ENCODE measurements around the gene CYYR1. TPM values are rescaled to one million over a fixed set of nuclear protein-coding genes. Genes with fewer than 3 reads are reported as not detected.

The CYYR1 gene
- total RNA-seq, 1 experiment from 2014 or later, result 13.6 TPM

DNA sequence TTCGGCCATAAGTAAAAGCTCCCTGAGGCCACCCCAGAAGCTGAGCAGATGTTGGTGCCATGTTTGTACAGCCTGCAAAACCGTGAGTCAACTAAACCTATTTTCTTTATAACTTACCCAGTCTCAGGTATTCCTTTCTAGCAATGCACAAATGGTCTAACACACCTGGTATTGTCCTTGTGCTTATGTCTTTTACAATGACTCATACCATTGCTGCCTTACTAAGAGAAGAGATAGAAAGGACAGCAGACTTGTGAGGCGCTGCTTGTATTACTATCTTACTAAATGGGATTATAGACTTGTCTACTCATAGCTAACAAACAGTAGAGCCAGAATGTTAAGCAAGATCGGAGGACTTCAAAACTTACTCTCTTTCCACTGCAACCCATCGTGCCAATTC, 18.5 kb upstream of the CYYR1 start:
- H3K4me1 Mint-ChIP-seq, result no peaks in the 10 kb centered on the region

More for the DNA sequence above, 18.5 kb upstream of the CYYR1 start:
- H2BK20ac ChIP-seq (ENCODE audit: low read depth, low read length, poor library complexity, severe bottlenecking), result no peak overlapping the region
- no peak overlapping the region for H2BK5ac ChIP-seq (ENCODE audit: insufficient read length, low read length)
- H2BK120ac ChIP-seq (ENCODE audit: low read depth, low read length, poor library complexity, severe bottlenecking), result no peak overlapping the region
- H3K9me3 Mint-ChIP-seq, result no peaks in the 10 kb centered on the region
- H3K79me2 ChIP-seq (ENCODE audit: insufficient read depth, low read length), result no peaks in the 10 kb centered on the region
- H3K27ac Mint-ChIP-seq, result peak overlapping the region in 1 of 3 experiments; percentile 74; a peak in 1 of 7 replicates
- H3K27me3 Mint-ChIP-seq (ENCODE audit: low read depth), result no peaks in the 10 kb centered on the region
- no peaks in the 10 kb centered on the region for H3K27me3 ChIP-seq (ENCODE audit: insufficient read depth, low read length)
- no peaks in the 10 kb centered on the region for H3K4me1 ChIP-seq (ENCODE audit: insufficient read depth, low read length)
- H3K79me1 ChIP-seq (ENCODE audit: insufficient read depth, low read depth, low read length, poor library complexity, severe bottlenecking), result no peaks in the 10 kb centered on the region
- H3K36me3 Mint-ChIP-seq (ENCODE audit: insufficient read depth in 1 of 3, low read depth in 3 of 3), result no peaks in the 10 kb centered on the region
- TF ChIP-seq, protein P1, sequence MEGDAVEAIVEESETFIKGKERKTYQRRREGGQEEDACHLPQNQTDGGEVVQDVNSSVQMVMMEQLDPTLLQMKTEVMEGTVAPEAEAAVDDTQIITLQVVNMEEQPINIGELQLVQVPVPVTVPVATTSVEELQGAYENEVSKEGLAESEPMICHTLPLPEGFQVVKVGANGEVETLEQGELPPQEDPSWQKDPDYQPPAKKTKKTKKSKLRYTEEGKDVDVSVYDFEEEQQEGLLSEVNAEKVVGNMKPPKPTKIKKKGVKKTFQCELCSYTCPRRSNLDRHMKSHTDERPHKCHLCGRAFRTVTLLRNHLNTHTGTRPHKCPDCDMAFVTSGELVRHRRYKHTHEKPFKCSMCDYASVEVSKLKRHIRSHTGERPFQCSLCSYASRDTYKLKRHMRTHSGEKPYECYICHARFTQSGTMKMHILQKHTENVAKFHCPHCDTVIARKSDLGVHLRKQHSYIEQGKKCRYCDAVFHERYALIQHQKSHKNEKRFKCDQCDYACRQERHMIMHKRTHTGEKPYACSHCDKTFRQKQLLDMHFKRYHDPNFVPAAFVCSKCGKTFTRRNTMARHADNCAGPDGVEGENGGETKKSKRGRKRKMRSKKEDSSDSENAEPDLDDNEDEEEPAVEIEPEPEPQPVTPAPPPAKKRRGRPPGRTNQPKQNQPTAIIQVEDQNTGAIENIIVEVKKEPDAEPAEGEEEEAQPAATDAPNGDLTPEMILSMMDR (conservative IDR thresholded peaks at IDR 0.05), result no peak
- no peak overlapping the region for H3K4me3 Mint-ChIP-seq
- DNase-seq, result no peak
- no peak overlapping the region for H3K56ac ChIP-seq (ENCODE audit: insufficient read length, low read depth, low read length)
- H4K91ac ChIP-seq (ENCODE audit: insufficient read length, low read depth, low read length), result no peak overlapping the region
- H3K4me2 ChIP-seq (ENCODE audit: insufficient read depth, insufficient read length, low read length), result no peak overlapping the region
- no peak overlapping the region for H3T11ph ChIP-seq (ENCODE audit: low read length)
- WGBS (ENCODE audit: extremely low coverage, insufficient read length, low lambda C conversion rate), result no CpG with 5 or more reads among the region's 5 CpGs
- H3K9me3 ChIP-seq (ENCODE audit: control insufficient read depth, low read depth, low read length), result no peaks in the 10 kb centered on the region
- no peak overlapping the region for H3K14ac ChIP-seq (ENCODE audit: insufficient read depth, low read length)
- no peak overlapping the region for H3K4ac ChIP-seq (ENCODE audit: low read depth, low read length)
- no peak overlapping the region for H2AFZ ChIP-seq (ENCODE audit: low read length)
- H3K18ac ChIP-seq (ENCODE audit: insufficient read length, low read depth, low read length), result no peak overlapping the region
- H4K8ac ChIP-seq (replicated peaks; ENCODE audit: insufficient read length, low read depth, low read length), result no peak overlapping the region
- no peak overlapping the region for H3K27ac ChIP-seq (ENCODE audit: insufficient read length, low read depth, low read length)
- no peak overlapping the region for H2BK12ac ChIP-seq (ENCODE audit: insufficient read length, low read depth, low read length)
- H2BK15ac ChIP-seq (ENCODE audit: low read depth, low read length), result no peak overlapping the region
- H4K20me1 ChIP-seq (ENCODE audit: control insufficient read depth, insufficient read depth, insufficient read length), result no peaks in the 10 kb centered on the region
- H4K5ac ChIP-seq (ENCODE audit: insufficient read length, low read depth, low read length), result no peak overlapping the region
- no peak overlapping the region for H3K23ac ChIP-seq (ENCODE audit: insufficient read length, low read depth, low read length)
- H3K9ac ChIP-seq (ENCODE audit: extremely low read depth, insufficient read length, low read length), result no peak overlapping the region
- no peak overlapping the region for H2AK5ac ChIP-seq (ENCODE audit: insufficient read length, low read length)
- no peaks in the 10 kb centered on the region for H3K23me2 ChIP-seq (ENCODE audit: insufficient read length, low read depth, low read length, poor library complexity, severe bottlenecking)
